Osteocyte (in vitro differentiated cells): Measurements from ENCODE around the gene NOL12. TPM values are rescaled to one million over a fixed set of nuclear protein-coding genes. Genes with fewer than 3 reads are reported as not detected.
"Not testable (repeated sequence)": the region's sequence is repeated elsewhere in the genome, so short reads cannot be mapped to it uniquely, and the experiment has no call there.

Experiments
- DNase-seq: peaks from one replicate; pipeline ENCODE4 v3.0.0; 2021; ENCODE audit warnings: mixed read lengths; ENCODE audit not compliant: unreplicated experiment; ENCODE audit errors: extremely low spot score
- H3K27ac Mint-ChIP-seq: one replicate; pipeline ENCODE4 v1.8.0; 2021; ENCODE audit warnings: mild to moderate bottlenecking, mixed read lengths; ENCODE audit not compliant: unreplicated experiment
- H3K27me3 Mint-ChIP-seq: one replicate; pipeline ENCODE4 v1.8.0; 2021; ENCODE audit warnings: mixed read lengths; ENCODE audit not compliant: unreplicated experiment
- H3K36me3 Mint-ChIP-seq: one replicate; pipeline ENCODE4 v1.8.0; 2021; ENCODE audit warnings: mixed read lengths; ENCODE audit not compliant: unreplicated experiment
- H3K4me1 Mint-ChIP-seq: one replicate; pipeline ENCODE4 v1.8.0; 2021; ENCODE audit warnings: mixed read lengths; ENCODE audit not compliant: unreplicated experiment
- H3K4me3 Mint-ChIP-seq: one replicate; pipeline ENCODE4 v1.8.0; 2021; ENCODE audit warnings: mild to moderate bottlenecking, moderate library complexity, mixed read lengths; ENCODE audit not compliant: unreplicated experiment
- H3K9me3 Mint-ChIP-seq: one replicate; pipeline ENCODE4 v1.8.0; 2021; ENCODE audit warnings: mixed read lengths; ENCODE audit not compliant: unreplicated experiment
- CTCF ChIP-seq: fragments of 200-600 bp; sonication (generic); IDR thresholded peaks from 2 replicates; pipeline ENCODE4 v1.5.0; 2021; ENCODE audit warnings: antibody characterized with exemption, mild to moderate bottlenecking, moderate library complexity
- total RNA-seq: library from RNA; stranded (reverse); gene quantifications from 2 replicates; pipeline ENCODE4 v1.2.1, GENCODE V29; 2021

Gene NOL12
- total RNA-seq, 1 donor from 2014 or later: 22.7 TPM

- H3K4me1 Mint-ChIP-seq: no peaks in the 10 kb centered on the region
- H3K9me3 Mint-ChIP-seq: no peaks in the 10 kb centered on the region
- H3K27me3 Mint-ChIP-seq: no peaks in the 10 kb centered on the region
- TF ChIP-seq CTCF: no peak
- no peak overlapping the region for H3K4me3 Mint-ChIP-seq
- no peaks in the 10 kb centered on the region for H3K36me3 Mint-ChIP-seq
- DNase-seq: no peak
- no peak overlapping the region for H3K27ac Mint-ChIP-seq
Measured at GRCh38 chr22:37711490-37711889, 25.3 kb downstream of the NOL12 start.

GRCh38 chr22:37713761-37714160 is 27.6 kb downstream of the NOL12 start:
- H3K4me1 Mint-ChIP-seq: no peaks in the 10 kb centered on the region
- TF ChIP-seq CTCF: no peak
- no peaks in the 10 kb centered on the region for H3K36me3 Mint-ChIP-seq
- H3K27ac Mint-ChIP-seq: no peak overlapping the region
- no peak for DNase-seq
- no peaks in the 10 kb centered on the region for H3K9me3 Mint-ChIP-seq
- H3K27me3 Mint-ChIP-seq: no peaks in the 10 kb centered on the region
- H3K4me3 Mint-ChIP-seq: no peak overlapping the region

GRCh38 chr22:37714634-37715033 is 28.5 kb downstream of the NOL12 start:
- Mint-ChIP-seq H3K27ac (no peak overlapping the region), H3K4me1 (no peaks in the 10 kb centered on the region)

GRCh38 chr22:37715760-37716159 is 29.6 kb downstream of the NOL12 start:
- no peaks in the 10 kb centered on the region for H3K27me3 Mint-ChIP-seq
- no peak overlapping the region for H3K4me3 Mint-ChIP-seq
- H3K36me3 Mint-ChIP-seq: no peaks in the 10 kb centered on the region
- H3K9me3 Mint-ChIP-seq: no peaks in the 10 kb centered on the region
- no peak overlapping the region for H3K27ac Mint-ChIP-seq
- no peak for DNase-seq
- TF ChIP-seq CTCF: no peak
- H3K4me1 Mint-ChIP-seq: no peaks in the 10 kb centered on the region

More at GRCh38 chr22:37714634-37715033, 28.5 kb downstream of the NOL12 start:
- Mint-ChIP-seq H3K4me3 (no peak overlapping the region), H3K27me3 (no peaks in the 10 kb centered on the region), H3K9me3 (no peaks in the 10 kb centered on the region), H3K36me3 (no peaks in the 10 kb centered on the region)
- TF ChIP-seq CTCF: no peak
- DNase-seq: no peak

GRCh38 chr22:37716708-37717107 is 30.6 kb downstream of the NOL12 start:
- no peak for DNase-seq
- TF ChIP-seq CTCF: no peak
- no peaks in the 10 kb centered on the region for H3K9me3 Mint-ChIP-seq
- no peak overlapping the region for H3K4me3 Mint-ChIP-seq
- H3K27me3 Mint-ChIP-seq: no peaks in the 10 kb centered on the region
- no peaks in the 10 kb centered on the region for H3K4me1 Mint-ChIP-seq
- H3K36me3 Mint-ChIP-seq: no peaks in the 10 kb centered on the region
- no peak overlapping the region for H3K27ac Mint-ChIP-seq

- not testable (repeated sequence) for DNase-seq, H3K27ac Mint-ChIP-seq, H3K27me3 Mint-ChIP-seq, H3K36me3 Mint-ChIP-seq, H3K4me3 Mint-ChIP-seq, H3K4me1 Mint-ChIP-seq, H3K9me3 Mint-ChIP-seq
Measured at GRCh38 chr22:37717235-37717634, 31.1 kb downstream of the NOL12 start.

GRCh38 chr22:37717746-37718305 is 31.7 kb downstream of the NOL12 start:
- H3K4me1 Mint-ChIP-seq, H3K4me3 Mint-ChIP-seq, H3K9me3 Mint-ChIP-seq, H3K27me3 Mint-ChIP-seq, H3K27ac Mint-ChIP-seq, DNase-seq, H3K36me3 Mint-ChIP-seq: not testable (repeated sequence)
